SK-N-DZ (cell line): ENCODE measurements around the gene OGFOD3.
"Not testable (repeated sequence)": the region's sequence is repeated elsewhere in the genome, so short reads cannot be mapped to it uniquely, and the experiment has no call there.

Experiments used
- DNase-seq: peaks from one replicate; pipeline ENCODE4 v3.0.0-alpha.2; 2015; ENCODE audit warnings: low spot score

The OGFOD3 gene

GRCh38 chr17:82388223-82388921 is 30.0 kb downstream of the OGFOD3 start:
- DNase-seq: no peak

DNA sequence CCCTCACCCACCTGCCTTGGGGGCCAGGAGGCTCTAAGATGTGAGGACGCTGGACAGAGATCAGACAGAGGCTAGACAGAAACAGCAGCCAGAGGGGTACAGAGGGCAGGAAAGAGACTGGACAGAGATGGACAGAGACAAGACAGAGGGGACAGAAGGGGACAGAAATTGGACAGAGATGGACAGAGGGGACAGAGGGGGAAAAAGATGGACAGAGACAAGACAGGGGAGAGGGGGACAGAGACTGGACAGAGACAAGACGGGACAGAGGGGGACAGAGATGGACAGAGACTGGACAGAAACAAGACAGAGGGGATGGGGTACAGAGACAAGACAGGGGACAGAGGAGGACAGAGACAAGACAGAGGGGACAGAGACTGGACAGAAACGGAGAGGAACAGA is 30.7 kb downstream of the OGFOD3 start:
- no peak for DNase-seq

GRCh38 chr17:82386881-82387704 is 31.3 kb downstream of the OGFOD3 start:
- no peak for DNase-seq

GRCh38 chr17:82386255-82386831 is 32.0 kb downstream of the OGFOD3 start:
- DNase-seq: peak; percentile 52

- DNase-seq: no peak
Observed at GRCh38 chr17:82385559-82386254, 32.7 kb downstream of the OGFOD3 start.

GRCh38 chr17:82384730-82385481 is 33.5 kb downstream of the OGFOD3 start:
- no peak for DNase-seq

DNA sequence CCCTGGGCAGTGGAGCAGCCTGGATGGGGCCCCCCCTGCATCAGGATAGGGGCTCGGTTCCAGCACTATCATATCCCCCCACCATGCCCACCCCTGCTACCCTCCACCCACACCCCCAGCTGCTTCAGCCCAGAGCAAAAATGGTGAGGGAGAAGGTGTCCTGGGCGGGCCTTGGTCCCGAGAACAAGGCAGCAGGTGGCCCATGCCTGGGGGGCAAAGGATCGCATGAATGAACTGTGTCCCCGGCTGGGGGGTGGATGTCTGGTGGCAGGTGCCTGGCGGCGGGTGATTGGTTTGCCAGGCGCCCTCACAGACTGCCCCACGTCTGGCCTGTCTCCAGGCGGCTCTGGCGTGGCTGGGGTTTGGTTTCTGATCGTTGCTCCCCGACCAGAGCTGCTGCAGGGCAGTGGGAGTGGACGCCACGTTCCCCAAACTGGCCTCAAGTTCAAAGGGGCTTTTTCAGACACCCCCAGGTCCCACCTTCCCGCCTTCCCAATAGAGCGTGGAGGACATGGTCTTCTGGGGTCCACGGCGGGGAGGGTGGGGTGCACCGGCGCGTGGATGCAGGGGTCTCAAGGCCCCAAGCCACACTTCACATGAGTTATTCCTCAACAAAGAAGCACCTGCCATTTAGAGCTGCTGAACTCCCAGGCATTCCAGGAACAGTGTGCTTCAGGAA is 34.2 kb downstream of the OGFOD3 start:
- no peak for DNase-seq

DNA sequence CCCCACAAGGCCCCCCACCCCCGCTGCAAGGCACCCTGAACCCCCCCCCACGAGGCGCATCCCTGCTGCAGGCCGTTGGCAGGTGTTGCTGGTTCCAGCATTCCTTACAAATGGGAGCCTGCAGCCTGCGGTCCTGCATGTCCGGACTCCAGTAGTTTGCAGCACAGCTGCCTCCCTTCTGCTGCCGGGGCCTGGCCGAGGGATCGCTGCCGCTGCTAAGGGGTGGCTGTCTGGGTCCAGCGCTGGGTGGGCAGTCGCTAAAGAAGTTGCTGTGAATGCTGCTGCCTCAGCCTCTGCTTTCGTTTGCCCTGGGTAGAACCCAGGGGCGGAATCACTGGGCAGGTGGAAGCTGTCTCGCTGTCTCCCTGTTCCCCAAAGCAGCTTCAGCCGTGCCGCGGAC is 35.0 kb downstream of the OGFOD3 start:
- no peak for DNase-seq

DNA sequence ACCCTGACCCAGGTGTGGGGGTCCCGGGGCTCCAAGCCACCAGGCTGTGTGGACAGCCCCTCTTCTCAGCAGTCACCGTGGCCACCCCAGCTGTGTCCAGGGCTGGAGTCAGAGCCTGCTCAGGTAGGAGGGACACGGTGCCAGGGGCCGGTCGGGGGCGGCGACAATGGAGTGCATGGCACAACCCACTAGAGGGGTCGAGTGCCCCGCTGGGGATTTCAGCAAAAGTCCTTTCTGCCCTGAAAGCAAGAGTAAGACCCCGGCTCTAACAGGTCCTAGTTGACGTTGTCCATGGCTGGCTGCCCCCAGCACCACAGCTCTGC is 35.5 kb downstream of the OGFOD3 start:
- DNase-seq: no peak

- DNase-seq: not testable (repeated sequence)
Observed at GRCh38 chr17:82382220-82382932, 36.0 kb downstream of the OGFOD3 start.

GRCh38 chr17:82381703-82382009 is 36.7 kb downstream of the OGFOD3 start:
- not testable (repeated sequence) for DNase-seq

DNA sequence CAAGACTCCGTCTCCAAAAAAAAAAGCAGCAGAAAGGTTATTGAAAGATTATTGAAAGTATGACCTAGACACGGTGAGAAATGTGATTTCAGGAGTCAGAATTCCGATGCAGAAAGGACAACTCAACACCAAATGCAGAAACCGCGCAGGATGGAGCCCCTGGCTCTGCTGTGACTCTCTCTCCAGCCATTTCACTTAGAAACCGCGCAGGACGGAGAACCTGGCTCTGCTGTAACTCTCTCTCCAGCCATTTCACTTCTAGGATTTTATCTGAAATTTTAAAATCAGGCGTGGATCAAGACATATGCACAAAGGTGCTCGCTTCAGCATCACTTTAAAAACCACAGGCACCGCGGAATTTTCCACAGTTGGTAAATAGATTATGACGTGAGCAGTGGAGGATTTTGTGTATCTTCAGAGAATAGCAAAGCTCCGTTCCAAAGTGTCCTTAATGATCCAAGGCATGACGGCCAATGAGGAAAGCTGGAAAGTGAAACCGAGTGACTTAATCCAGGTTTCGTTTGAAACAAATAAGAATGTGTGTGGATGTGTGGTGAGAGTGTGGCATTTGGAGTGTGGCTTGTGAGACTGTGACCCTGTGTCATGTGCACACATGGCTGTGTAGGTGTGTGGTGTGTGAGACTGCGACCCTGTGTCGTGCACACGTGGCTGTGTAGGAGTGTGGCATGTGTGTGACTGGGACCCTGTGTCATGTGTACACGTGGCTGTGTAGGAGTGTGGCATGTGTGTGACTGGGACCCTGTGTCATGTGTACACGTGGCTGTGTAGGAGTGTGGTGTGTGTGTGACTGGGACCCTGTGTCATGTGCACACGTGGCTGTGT is 37.3 kb downstream of the OGFOD3 start:
- no peak for DNase-seq

DNA sequence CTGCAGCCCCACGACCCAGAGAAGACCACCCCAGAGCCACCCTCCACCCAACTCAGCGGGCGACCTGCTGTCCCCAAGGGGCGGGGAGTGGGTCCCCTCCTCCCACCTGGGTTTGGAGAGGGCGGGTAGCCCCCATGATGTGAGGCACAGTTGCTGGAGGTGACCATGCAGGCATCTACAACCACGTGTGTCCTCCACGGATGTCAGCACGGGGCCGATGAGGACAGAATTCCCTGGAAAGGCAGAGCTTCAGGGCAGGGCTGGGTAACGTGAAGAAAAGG is 39.7 kb downstream of the OGFOD3 start:
- no peak for DNase-seq

DNA sequence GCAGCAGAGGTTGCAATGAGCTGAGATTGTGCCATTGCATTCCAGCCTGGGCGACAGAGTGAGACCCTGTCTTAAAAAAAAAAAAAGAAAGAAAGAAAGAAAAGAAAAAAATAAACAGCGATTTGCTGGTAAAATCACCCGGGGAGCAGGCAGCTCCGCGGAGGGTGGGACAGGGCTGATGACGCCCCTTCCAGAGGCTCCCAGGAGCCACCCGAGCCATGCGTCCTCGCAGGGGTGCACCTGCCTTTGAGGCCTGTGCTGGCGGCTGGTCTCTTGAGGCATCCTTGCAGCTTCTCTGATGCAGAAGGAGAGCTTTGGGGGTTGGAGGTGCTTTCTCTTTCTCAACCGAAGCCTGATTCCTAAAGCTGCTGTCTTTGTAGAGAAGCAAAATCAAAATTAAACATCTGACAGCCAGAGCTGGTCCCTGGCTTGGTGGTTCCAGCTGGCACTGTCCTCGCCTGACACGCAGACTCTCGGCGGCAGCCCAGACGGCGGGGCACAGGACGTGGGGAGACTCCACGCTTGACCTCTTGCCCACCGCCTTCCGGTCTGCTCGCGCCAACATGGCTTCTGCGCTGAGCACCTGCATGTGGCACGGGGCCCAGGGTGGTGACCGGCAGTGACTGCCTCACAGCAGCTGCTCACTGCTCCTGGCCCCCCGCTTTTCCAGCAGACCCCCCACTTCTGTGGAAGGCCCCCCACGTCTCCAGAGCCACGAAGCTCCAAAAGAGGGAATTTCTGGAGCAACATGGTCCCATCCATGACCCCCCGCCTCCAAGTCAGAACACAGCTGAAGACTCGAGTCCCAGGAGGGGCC is 40.3 kb downstream of the OGFOD3 start:
- DNase-seq: no peak

- DNase-seq: not testable (repeated sequence)
Observed at GRCh38 chr17:82377294-82377693, 41.1 kb downstream of the OGFOD3 start.

DNA sequence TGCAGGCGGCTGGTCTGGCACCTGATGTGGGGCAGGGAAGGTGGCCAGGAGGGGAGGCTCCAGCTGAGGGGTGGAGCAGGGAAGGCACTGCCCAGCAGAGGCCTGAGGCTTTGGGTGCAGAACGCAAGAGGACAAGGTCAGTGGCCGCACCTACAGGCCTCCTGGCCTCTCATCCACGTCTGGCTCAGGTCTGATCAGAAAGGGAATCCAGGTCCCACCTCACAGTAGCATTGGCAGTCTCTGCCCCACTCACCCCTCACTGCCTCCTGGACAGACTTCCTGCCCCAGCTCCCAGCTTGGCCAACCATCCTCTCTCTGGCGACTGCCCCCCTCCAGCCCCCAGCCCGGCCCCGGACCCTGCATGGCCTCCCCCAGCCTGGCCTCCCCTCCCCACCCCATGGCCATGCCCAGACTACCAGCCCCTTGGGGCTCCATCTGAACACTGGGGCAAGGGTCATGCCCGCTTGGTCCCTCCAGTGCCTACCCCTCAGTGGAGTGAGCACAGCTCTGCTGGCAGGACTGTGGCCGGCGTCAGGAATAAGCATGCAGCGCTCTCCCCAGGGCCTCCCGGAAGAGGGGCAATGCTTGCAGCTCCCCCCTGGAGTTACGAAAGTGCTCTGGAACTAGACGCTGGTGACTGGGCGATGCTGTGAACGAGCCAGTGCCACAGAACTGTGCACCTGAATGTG is 42.2 kb downstream of the OGFOD3 start:
- DNase-seq: no peak

- no peak for DNase-seq
Observed at GRCh38 chr17:82375359-82376041, 42.9 kb downstream of the OGFOD3 start.
